Stimulated activated memory B cell treated with anti-CD40 and anti-IgM and Interleukin-4, amounts not matched to agents 10 μg/mL and 1 μg/mL and 100 μg/mL, for 72 hours (primary cell): ENCODE measurements around the gene CDYL2.
"Not testable (repeated sequence)": the region's sequence is repeated elsewhere in the genome, so short reads cannot be mapped to it uniquely, and the experiment has no call there.

Experiments
- ATAC-seq: fragments of 150-1000 bp; cut with Tn5 transposase; 2 replicates; pipeline ENCODE4 v1.10.0; 2021
- H3K27ac Mint-ChIP-seq: one replicate; pipeline ENCODE4 v1.8.0; 2022; ENCODE audit warnings: mild to moderate bottlenecking, mixed read lengths
- H3K27me3 Mint-ChIP-seq: one replicate; pipeline ENCODE4 v1.8.0; 2022; ENCODE audit warnings: mixed read lengths
- H3K36me3 Mint-ChIP-seq: one replicate; pipeline ENCODE4 v1.8.0; 2022; ENCODE audit warnings: mixed read lengths
- H3K4me1 Mint-ChIP-seq: one replicate; pipeline ENCODE4 v1.8.0; 2022; ENCODE audit warnings: mixed read lengths
- H3K4me3 Mint-ChIP-seq: one replicate; pipeline ENCODE4 v1.8.0; 2022; ENCODE audit warnings: mild to moderate bottlenecking, moderate library complexity, mixed read lengths
- H3K9me3 Mint-ChIP-seq: one replicate; pipeline ENCODE4 v1.8.0; 2022; ENCODE audit warnings: mixed read lengths

CDYL2 gene

GRCh38 chr16:80825365-80825758 is 21.0 kb upstream of the CDYL2 start:
- no peaks in the 10 kb centered on the region for H3K36me3 Mint-ChIP-seq
- no peak overlapping the region for H3K27ac Mint-ChIP-seq
- peaks cover 7% of the 10 kb centered on the region for H3K4me1 Mint-ChIP-seq
- no peaks in the 10 kb centered on the region for H3K9me3 Mint-ChIP-seq
- H3K4me3 Mint-ChIP-seq, result no peak overlapping the region
- ATAC-seq, result no peak
- H3K27me3 Mint-ChIP-seq, result peaks cover 3% of the 10 kb centered on the region

GRCh38 chr16:80824623-80825364 is 20.4 kb upstream of the CDYL2 start:
- Mint-ChIP-seq H3K27me3 (no peaks in the 10 kb centered on the region), H3K27ac (no peak overlapping the region), H3K36me3 (no peaks in the 10 kb centered on the region), H3K9me3 (no peaks in the 10 kb centered on the region), H3K4me3 (no peak overlapping the region), H3K4me1 (peaks cover 7% of the 10 kb centered on the region)
- ATAC-seq, result no peak

- Mint-ChIP-seq H3K27ac (no peak overlapping the region), H3K4me3 (no peak overlapping the region), H3K36me3 (no peaks in the 10 kb centered on the region), H3K4me1 (peaks cover 7% of the 10 kb centered on the region), H3K9me3 (no peaks in the 10 kb centered on the region), H3K27me3 (no peaks in the 10 kb centered on the region)
- ATAC-seq, result no peak
Observed at GRCh38 chr16:80819988-80820387, 15.6 kb upstream of the CDYL2 start.

- ATAC-seq, result no peak
- Mint-ChIP-seq H3K27me3 (no peaks in the 10 kb centered on the region), H3K4me1 (no peaks in the 10 kb centered on the region), H3K4me3 (no peak overlapping the region), H3K9me3 (no peaks in the 10 kb centered on the region), H3K27ac (no peak overlapping the region), H3K36me3 (no peaks in the 10 kb centered on the region)
Observed at GRCh38 chr16:80816356-80816755, 12.0 kb upstream of the CDYL2 start.

GRCh38 chr16:80815278-80815677 is 10.9 kb upstream of the CDYL2 start:
- H3K27ac Mint-ChIP-seq, H3K36me3 Mint-ChIP-seq, H3K4me1 Mint-ChIP-seq, H3K27me3 Mint-ChIP-seq, H3K9me3 Mint-ChIP-seq, H3K4me3 Mint-ChIP-seq, ATAC-seq: not testable (repeated sequence)

- no peak overlapping the region for H3K27ac Mint-ChIP-seq
- no peaks in the 10 kb centered on the region for H3K27me3 Mint-ChIP-seq
- no peaks in the 10 kb centered on the region for H3K4me1 Mint-ChIP-seq
- no peaks in the 10 kb centered on the region for H3K9me3 Mint-ChIP-seq
- H3K36me3 Mint-ChIP-seq, result no peaks in the 10 kb centered on the region
- no peak for ATAC-seq
- no peak overlapping the region for H3K4me3 Mint-ChIP-seq
Observed at GRCh38 chr16:80812593-80812992, 8.2 kb upstream of the CDYL2 start.

- no peaks in the 10 kb centered on the region for H3K27me3 Mint-ChIP-seq
- H3K4me1 Mint-ChIP-seq, result no peaks in the 10 kb centered on the region
- no peak overlapping the region for H3K4me3 Mint-ChIP-seq
- no peak for ATAC-seq
- no peak overlapping the region for H3K27ac Mint-ChIP-seq
- no peaks in the 10 kb centered on the region for H3K9me3 Mint-ChIP-seq
- H3K36me3 Mint-ChIP-seq, result no peaks in the 10 kb centered on the region
Observed at GRCh38 chr16:80809366-80809765, 5.0 kb upstream of the CDYL2 start.

GRCh38 chr16:80807906-80808305 is 3.5 kb upstream of the CDYL2 start:
- Mint-ChIP-seq H3K27me3 (no peaks in the 10 kb centered on the region), H3K36me3 (no peaks in the 10 kb centered on the region), H3K9me3 (no peaks in the 10 kb centered on the region), H3K4me3 (no peak overlapping the region), H3K4me1 (no peaks in the 10 kb centered on the region), H3K27ac (no peak overlapping the region)
- no peak for ATAC-seq

- Mint-ChIP-seq H3K27ac (no peak overlapping the region), H3K36me3 (no peaks in the 10 kb centered on the region), H3K9me3 (no peaks in the 10 kb centered on the region), H3K4me1 (no peaks in the 10 kb centered on the region), H3K4me3 (no peak overlapping the region), H3K27me3 (no peaks in the 10 kb centered on the region)
- ATAC-seq, result no peak
Observed at GRCh38 chr16:80806927-80807340, 2.5 kb upstream of the CDYL2 start.

GRCh38 chr16:80806289-80806688 is 1.9 kb upstream of the CDYL2 start:
- Mint-ChIP-seq H3K4me1 (no peaks in the 10 kb centered on the region), H3K4me3 (no peak overlapping the region), H3K36me3 (no peaks in the 10 kb centered on the region), H3K9me3 (no peaks in the 10 kb centered on the region), H3K27me3 (no peaks in the 10 kb centered on the region), H3K27ac (no peak overlapping the region)
- ATAC-seq, result no peak

- Mint-ChIP-seq H3K9me3 (no peaks in the 10 kb centered on the region), H3K27ac (peak overlapping the region; percentile 91), H3K27me3 (no peaks in the 10 kb centered on the region), H3K4me1 (no peaks in the 10 kb centered on the region), H3K36me3 (no peaks in the 10 kb centered on the region), H3K4me3 (peak overlapping the region; percentile 99)
- peak; percentile 75 for ATAC-seq
Observed at GRCh38 chr16:80804056-80804525, 307 bp downstream of the CDYL2 start.

- peak overlapping the region; percentile 99 for H3K4me3 Mint-ChIP-seq
- no peaks in the 10 kb centered on the region for H3K9me3 Mint-ChIP-seq
- no peaks in the 10 kb centered on the region for H3K27me3 Mint-ChIP-seq
- no peaks in the 10 kb centered on the region for H3K4me1 Mint-ChIP-seq
- peak overlapping the region; percentile 91 for H3K27ac Mint-ChIP-seq
- no peaks in the 10 kb centered on the region for H3K36me3 Mint-ChIP-seq
- ATAC-seq, result peak; percentile 39
Observed at GRCh38 chr16:80803339-80804055, 901 bp downstream of the CDYL2 start.

GRCh38 chr16:80802902-80803301 is 1.5 kb downstream of the CDYL2 start:
- Mint-ChIP-seq H3K4me1 (no peaks in the 10 kb centered on the region), H3K36me3 (no peaks in the 10 kb centered on the region), H3K9me3 (no peaks in the 10 kb centered on the region), H3K4me3 (peak overlapping the region; percentile 60), H3K27me3 (no peaks in the 10 kb centered on the region), H3K27ac (no peak overlapping the region)
- no peak for ATAC-seq

- no peaks in the 10 kb centered on the region for H3K27me3 Mint-ChIP-seq
- H3K27ac Mint-ChIP-seq, result no peak overlapping the region
- H3K9me3 Mint-ChIP-seq, result no peaks in the 10 kb centered on the region
- peak overlapping the region; percentile 13 for H3K4me3 Mint-ChIP-seq
- H3K4me1 Mint-ChIP-seq, result no peaks in the 10 kb centered on the region
- no peaks in the 10 kb centered on the region for H3K36me3 Mint-ChIP-seq
- no peak for ATAC-seq
Observed at GRCh38 chr16:80802138-80802537, 2.3 kb downstream of the CDYL2 start.

GRCh38 chr16:80794071-80794470 is 10.3 kb downstream of the CDYL2 start:
- no peak for ATAC-seq
- Mint-ChIP-seq H3K4me3 (no peak overlapping the region), H3K27me3 (no peaks in the 10 kb centered on the region), H3K27ac (no peak overlapping the region), H3K4me1 (no peaks in the 10 kb centered on the region), H3K9me3 (peaks cover 4% of the 10 kb centered on the region), H3K36me3 (no peaks in the 10 kb centered on the region)

GRCh38 chr16:80792031-80792430 is 12.4 kb downstream of the CDYL2 start:
- Mint-ChIP-seq H3K4me3 (no peak overlapping the region), H3K4me1 (no peaks in the 10 kb centered on the region)

More at GRCh38 chr16:80792031-80792430, 12.4 kb downstream of the CDYL2 start:
- ATAC-seq, result no peak
- peaks cover 4% of the 10 kb centered on the region for H3K9me3 Mint-ChIP-seq
- no peaks in the 10 kb centered on the region for H3K27me3 Mint-ChIP-seq
- H3K36me3 Mint-ChIP-seq, result no peaks in the 10 kb centered on the region
- H3K27ac Mint-ChIP-seq, result no peak overlapping the region
